Measurements from ENCODE around the gene NOL11.
"Not testable (repeated sequence)": the region's sequence is repeated elsewhere in the genome, so short reads cannot be mapped to it uniquely, and the experiment has no call there.

NOL11 gene

GRCh38 chr17:67717624-67718324 lies at the start of gene NOL11:
Gene NOL11 (plus strand): TSS chr17:67717936. CDS start chr17:67717948, 12 bp downstream.
- peak; percentile 100 for DNase-seq

DNA sequence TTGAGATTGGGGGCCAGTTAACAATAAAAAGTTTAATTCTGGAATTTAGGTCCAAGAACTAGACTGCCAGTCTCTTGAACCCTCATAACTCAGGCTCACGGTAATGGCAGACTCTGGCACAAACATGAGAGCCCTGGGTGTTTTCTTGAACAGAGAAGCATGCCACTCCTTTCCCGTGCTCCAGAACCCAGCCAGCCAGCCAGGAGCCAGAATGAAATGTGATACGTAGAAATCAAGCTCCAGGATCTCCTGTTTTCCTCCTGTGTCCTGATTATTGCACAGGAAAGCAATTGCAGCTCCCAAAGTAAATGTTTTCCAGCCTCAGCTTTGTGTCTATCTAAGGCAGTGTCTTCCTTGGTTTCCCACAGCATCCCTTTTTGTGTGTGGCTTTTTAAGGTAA lies 46.2 kb upstream of the NOL11 start:
- DNase-seq, result no peak

GRCh38 chr17:67672592-67673335 lies 45.0 kb upstream of the NOL11 start:
- DNase-seq, result no peak

- DNase-seq, result no peak
Measured at GRCh38 chr17:67675481-67675880, 42.3 kb upstream of the NOL11 start.

- DNase-seq, result no peak
Measured at GRCh38 chr17:67676305-67676704, 41.4 kb upstream of the NOL11 start.

- no peak for DNase-seq
Measured at GRCh38 chr17:67678414-67678813, 39.3 kb upstream of the NOL11 start.

DNA sequence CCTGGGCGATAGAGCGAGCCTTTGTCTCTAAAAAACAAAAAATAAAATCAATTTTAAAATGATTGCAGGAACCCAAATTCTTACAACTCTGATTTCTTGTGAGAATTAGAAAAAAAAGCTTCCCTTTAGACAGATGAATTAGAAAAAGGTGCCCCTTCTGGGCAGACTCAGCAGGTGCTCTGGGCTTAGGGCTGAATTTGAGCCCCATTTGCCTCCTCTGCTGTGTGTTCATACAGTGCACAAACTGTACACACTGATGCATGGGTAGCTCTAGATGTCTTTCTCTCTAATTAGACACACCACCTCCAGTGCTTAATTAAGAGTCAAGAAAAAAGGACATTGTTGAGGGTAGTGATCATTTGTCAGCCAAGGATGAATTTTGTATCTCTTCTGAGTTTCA lies 38.5 kb upstream of the NOL11 start:
- DNase-seq, result no peak

- DNase-seq, result no peak
Measured at GRCh38 chr17:67679721-67680120, 38.0 kb upstream of the NOL11 start.

DNA sequence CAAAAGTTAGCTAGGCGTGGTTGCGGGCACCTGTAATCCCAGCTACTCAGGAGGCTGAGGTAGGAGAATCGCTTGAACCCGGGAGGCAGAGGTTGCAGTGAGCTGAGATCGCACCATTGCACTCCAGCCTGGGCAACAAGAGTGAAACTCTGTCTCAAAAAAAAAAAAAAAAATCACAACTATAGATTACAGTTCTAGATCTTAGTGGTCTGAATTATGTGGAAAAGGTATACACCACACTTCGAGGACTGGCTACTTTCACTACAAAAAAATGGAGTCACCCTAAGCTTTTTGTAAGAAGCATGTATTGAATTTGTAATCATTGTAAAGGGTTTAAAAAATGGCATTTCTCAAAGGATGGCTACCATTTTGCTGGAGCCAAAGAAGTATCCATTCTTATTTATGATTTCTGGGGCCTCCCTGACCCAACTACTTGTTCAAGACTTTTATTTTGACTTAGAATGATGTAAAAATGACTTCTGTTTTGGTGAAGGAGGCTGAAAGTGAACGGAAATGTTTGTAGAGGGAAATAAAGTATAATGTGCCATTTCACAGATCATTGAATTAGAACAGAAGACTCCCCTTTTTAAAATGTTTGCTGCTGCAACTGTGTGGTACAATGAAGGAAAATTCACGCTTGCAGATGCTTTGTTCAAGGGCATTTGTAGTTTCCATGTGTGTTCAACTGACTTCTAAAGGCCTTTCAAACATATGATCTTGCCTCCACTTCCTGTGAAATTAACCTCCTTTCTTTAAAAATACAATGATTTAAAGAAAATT lies 37.1 kb upstream of the NOL11 start:
- no peak for DNase-seq

GRCh38 chr17:67682196-67682595 lies 35.5 kb upstream of the NOL11 start:
- no peak for DNase-seq

GRCh38 chr17:67685351-67685750 lies 32.4 kb upstream of the NOL11 start:
- no peak for DNase-seq

- DNase-seq, result no peak
Measured at GRCh38 chr17:67686241-67686640, 31.5 kb upstream of the NOL11 start.

DNA sequence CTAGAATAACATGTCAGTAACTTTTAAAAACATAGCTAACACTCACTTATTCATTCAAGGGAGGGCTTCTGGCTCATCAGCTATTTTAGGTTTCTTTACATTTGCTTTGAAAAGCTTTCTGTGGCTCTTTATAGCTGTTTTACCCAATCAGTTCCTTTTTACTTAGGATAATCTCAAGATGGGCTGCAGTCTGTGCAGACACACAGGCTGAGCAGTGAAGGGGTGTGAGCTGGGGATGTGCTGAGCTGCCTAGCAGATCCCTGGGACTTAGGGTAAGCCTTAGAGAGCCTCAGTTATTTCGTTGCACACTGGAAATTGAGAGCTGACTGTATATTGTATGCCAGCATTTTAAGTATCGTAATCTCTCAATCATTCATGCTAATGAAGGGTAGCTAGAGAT lies 30.2 kb upstream of the NOL11 start:
- no peak for DNase-seq

GRCh38 chr17:67689534-67690177 lies 28.1 kb upstream of the NOL11 start:
- DNase-seq, result no peak

DNA sequence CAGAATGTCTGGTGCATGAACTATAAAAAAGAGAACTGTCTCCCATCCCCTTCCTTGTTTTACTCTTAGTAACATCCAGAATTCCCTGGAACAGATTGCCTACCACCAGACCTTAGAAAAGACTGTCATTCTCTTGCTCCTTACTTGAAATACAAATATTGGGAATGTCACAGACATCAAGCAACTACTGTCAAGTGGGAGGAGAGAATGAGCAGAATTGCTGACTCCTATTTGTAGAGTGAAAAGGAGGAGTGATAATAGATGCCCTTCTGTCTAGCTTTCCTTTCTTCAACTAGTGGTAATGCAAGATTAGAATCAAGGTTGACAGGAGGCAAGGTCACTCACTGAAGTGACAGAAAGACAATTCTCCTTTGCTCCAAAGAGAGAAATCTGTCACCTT lies 23.9 kb upstream of the NOL11 start:
- DNase-seq, result no peak

DNA sequence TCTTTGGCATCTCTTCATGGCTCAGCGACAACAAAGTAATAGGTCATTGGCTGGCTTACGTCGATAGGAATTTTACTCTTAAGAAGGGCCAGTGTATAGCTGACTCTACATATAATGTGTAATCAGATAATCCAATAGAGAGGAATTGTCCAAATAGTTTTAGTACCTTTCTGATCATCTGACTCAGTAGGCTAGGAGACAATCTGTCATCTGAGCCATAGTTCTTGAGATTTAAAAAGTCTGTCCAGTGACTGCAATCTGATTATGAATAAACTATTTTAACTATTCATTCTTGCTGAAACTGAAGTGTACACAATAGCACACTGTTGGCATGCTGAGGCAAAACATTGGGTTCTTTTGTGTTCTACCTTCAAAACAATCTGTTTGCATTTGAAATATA lies 21.4 kb upstream of the NOL11 start:
- DNase-seq, result no peak

- DNase-seq, result no peak
Measured at GRCh38 chr17:67696853-67697498, 20.8 kb upstream of the NOL11 start.

DNA sequence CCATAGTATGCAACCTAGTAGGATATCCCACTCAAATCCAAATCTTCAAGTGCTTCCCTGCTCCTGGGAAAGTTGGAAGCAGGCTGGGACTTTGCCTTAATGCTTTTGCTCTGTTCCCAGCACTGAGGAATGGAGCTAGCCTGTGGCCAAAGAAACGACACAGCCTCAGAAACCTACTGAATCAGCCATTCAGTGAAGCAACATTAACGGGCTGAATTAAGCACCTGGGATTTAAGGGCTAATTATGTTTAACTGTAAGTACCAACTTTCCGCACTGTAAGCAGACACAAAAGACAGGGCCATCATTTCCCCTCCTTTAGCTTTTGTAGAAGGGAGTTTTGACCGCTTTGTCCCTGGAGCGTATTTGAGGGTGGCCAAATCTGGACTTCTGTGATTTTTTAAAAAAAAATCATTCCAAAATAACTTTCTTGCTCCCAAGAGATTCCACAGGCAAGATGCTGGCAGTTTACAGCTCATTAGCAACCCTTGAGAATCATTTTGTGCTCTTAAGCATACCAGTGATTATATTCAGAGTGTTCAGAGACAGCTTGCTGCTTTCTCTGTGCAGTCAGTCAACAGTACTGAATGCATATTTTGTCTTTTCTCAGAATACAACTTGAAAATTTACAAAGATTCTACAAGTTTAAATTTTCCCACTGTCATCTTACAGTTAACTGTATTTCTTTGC lies 17.6 kb upstream of the NOL11 start:
- no peak for DNase-seq

GRCh38 chr17:67700725-67701119 lies 17.0 kb upstream of the NOL11 start:
- no peak for DNase-seq

- DNase-seq, result not testable (repeated sequence)
Measured at GRCh38 chr17:67702861-67703260, 14.9 kb upstream of the NOL11 start.

- no peak for DNase-seq
Measured at GRCh38 chr17:67707442-67707841, 10.3 kb upstream of the NOL11 start.

DNA sequence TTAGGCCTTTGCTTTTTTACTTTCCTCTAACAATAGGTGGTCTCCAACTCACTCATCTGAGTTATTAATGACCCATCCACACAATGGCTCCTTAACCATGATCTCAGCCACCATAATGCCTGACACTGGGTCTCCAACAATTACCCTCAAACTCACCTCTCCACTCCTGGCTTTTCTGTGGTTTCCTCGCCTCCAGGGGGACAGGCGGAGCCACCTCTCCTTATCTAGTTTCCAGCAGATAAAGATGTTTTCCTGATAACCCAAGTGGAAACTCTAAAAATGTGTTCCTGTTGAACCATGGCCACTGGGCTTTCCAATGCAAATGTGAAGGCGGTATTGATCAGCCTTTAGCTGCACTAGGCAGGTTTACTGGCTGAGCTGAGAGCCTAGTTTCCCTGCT lies 9.4 kb upstream of the NOL11 start:
- DNase-seq, result no peak
